ENCODE results near the gene ITGB6.

ITGB6 gene

GRCh38 chr2:160175169-160176134, 24.6 kb downstream of the ITGB6 start:
- TF ChIP-seq ESRRG (CRISPR knock-in tag; IDR thresholded peaks at IDR 0.05) (no peak), ZNF565 (CRISPR knock-in tag; conservative IDR thresholded peaks at IDR 0.05; ENCODE audit: low read depth) (no peak), ZC3H10 (CRISPR knock-in tag; IDR thresholded peaks at IDR 0.05) (no peak), POU6F1 (CRISPR knock-in tag; IDR thresholded peaks at IDR 0.05; ENCODE audit: borderline replicate concordance, low read depth) (no peak), TSHZ2 (CRISPR knock-in tag; IDR thresholded peaks at IDR 0.05) (no peak)

DNA sequence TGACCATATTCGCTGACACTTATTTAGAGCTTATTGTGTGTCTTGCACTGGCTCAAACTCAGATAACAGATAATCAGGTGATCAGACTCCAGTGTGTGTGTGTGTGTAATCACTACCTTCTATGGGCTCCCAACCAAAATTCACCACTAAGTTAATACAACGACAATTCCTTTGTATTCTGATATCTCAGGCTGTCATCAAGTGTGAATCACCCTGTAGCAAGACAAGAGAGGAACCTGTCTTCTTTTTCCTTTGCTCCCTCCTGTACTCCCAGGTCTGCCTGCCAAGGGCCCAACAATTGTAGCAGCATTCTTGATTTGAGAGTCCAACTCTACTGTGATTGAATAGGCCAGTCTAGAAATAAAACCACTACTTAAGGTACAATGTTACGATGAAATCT, 25.8 kb downstream of the ITGB6 start:
- ATAC-seq = no peak
- TF ChIP-seq POU6F1 (CRISPR knock-in tag; IDR thresholded peaks at IDR 0.05; ENCODE audit: borderline replicate concordance, low read depth) = no peak
- TF ChIP-seq OSR1 (CRISPR knock-in tag; IDR thresholded peaks at IDR 0.05) = no peak
- no peak for TF ChIP-seq SNAI2 (CRISPR knock-in tag; IDR thresholded peaks at IDR 0.05)
- TF ChIP-seq, protein P1, sequence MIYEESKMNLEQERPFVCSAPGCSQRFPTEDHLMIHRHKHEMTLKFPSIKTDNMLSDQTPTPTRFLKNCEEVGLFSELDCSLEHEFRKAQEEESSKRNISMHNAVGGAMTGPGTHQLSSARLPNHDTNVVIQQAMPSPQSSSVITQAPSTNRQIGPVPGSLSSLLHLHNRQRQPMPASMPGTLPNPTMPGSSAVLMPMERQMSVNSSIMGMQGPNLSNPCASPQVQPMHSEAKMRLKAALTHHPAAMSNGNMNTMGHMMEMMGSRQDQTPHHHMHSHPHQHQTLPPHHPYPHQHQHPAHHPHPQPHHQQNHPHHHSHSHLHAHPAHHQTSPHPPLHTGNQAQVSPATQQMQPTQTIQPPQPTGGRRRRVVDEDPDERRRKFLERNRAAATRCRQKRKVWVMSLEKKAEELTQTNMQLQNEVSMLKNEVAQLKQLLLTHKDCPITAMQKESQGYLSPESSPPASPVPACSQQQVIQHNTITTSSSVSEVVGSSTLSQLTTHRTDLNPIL (CRISPR knock-in tag; IDR thresholded peaks at IDR 0.05; ENCODE audit: low read depth) = no peak
- TF ChIP-seq ZNF565 (CRISPR knock-in tag; conservative IDR thresholded peaks at IDR 0.05; ENCODE audit: low read depth) = no peak
- TF ChIP-seq ZNF8 (CRISPR knock-in tag; IDR thresholded peaks at IDR 0.05) = no peak
- no peak for TF ChIP-seq ZNF70 (CRISPR knock-in tag; IDR thresholded peaks at IDR 0.05)
- TF ChIP-seq ESRRG (CRISPR knock-in tag; IDR thresholded peaks at IDR 0.05) = no peak
- no peak for TF ChIP-seq PPARA (CRISPR knock-in tag; IDR thresholded peaks at IDR 0.05; ENCODE audit: borderline replicate concordance)
- no peak for TF ChIP-seq TCF4 (CRISPR knock-in tag; IDR thresholded peaks at IDR 0.05; ENCODE audit: borderline replicate concordance)
- no peak for TF ChIP-seq GLIS3 (CRISPR knock-in tag; IDR thresholded peaks at IDR 0.05)
- TF ChIP-seq RARB (CRISPR knock-in tag; IDR thresholded peaks at IDR 0.05) = no peak
- TF ChIP-seq, protein P2, sequence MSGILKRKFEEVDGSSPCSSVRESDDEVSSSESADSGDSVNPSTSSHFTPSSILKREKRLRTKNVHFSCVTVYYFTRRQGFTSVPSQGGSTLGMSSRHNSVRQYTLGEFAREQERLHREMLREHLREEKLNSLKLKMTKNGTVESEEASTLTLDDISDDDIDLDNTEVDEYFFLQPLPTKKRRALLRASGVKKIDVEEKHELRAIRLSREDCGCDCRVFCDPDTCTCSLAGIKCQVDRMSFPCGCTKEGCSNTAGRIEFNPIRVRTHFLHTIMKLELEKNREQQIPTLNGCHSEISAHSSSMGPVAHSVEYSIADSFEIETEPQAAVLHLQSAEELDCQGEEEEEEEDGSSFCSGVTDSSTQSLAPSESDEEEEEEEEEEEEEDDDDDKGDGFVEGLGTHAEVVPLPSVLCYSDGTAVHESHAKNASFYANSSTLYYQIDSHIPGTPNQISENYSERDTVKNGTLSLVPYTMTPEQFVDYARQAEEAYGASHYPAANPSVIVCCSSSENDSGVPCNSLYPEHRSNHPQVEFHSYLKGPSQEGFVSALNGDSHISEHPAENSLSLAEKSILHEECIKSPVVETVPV (CRISPR knock-in tag; IDR thresholded peaks at IDR 0.05) = no peak

More at GRCh38 chr2:160175169-160176134, 24.6 kb downstream of the ITGB6 start:
- ATAC-seq = no peak

DNA sequence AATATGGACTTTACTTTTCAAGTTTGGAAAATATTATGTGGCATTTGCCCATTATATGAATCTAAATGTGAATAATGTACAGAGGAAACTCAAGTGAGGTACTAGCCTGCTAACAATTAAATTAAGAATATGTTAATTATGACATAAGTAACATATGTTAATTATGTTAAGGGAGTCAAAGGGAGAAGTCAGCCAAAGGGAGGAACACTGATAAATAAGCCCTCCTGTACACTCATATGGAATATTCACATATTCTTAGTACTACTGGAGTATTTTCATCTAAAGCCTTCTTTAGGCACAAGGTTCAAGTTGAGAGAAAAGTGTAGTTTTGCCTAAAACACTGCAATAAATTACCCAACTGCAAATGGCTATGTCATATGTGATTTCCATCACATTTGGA, 30.1 kb downstream of the ITGB6 start:
- no peak for ATAC-seq
- TF ChIP-seq ISL1 (CRISPR knock-in tag; IDR thresholded peaks at IDR 0.05) = no peak
- TF ChIP-seq TCF4 (CRISPR knock-in tag; IDR thresholded peaks at IDR 0.05; ENCODE audit: borderline replicate concordance) = no peak
- TF ChIP-seq ZNF70 (CRISPR knock-in tag; IDR thresholded peaks at IDR 0.05) = no peak
- no peak for TF ChIP-seq ZFP3 (CRISPR knock-in tag; IDR thresholded peaks at IDR 0.05)
- no peak for TF ChIP-seq ARNTL (CRISPR knock-in tag; IDR thresholded peaks at IDR 0.05; ENCODE audit: borderline replicate concordance, low read depth)
- TF ChIP-seq PPARA (CRISPR knock-in tag; IDR thresholded peaks at IDR 0.05; ENCODE audit: borderline replicate concordance) = no peak
- TF ChIP-seq OSR1 (CRISPR knock-in tag; IDR thresholded peaks at IDR 0.05) = no peak
- TF ChIP-seq TSHZ2 (CRISPR knock-in tag; IDR thresholded peaks at IDR 0.05) = no peak
- TF ChIP-seq ZNF8 (CRISPR knock-in tag; IDR thresholded peaks at IDR 0.05) = no peak
- TF ChIP-seq, protein P2 (CRISPR knock-in tag; IDR thresholded peaks at IDR 0.05) = no peak
- no peak for TF ChIP-seq ZNF565 (CRISPR knock-in tag; conservative IDR thresholded peaks at IDR 0.05; ENCODE audit: low read depth)
